HG03520 (cell line): ENCODE results near the gene SIRPB1.
"Not testable (repeated sequence)": the region's sequence is repeated elsewhere in the genome, so short reads cannot be mapped to it uniquely, and the experiment has no call there.

ENCODE experiments used
- ATAC-seq: cut with Tn5 transposase; IDR thresholded peaks from one replicate; pipeline ENCODE4 v1.9.1; 2021; ENCODE audit warnings: mild to moderate bottlenecking, moderate library complexity; ENCODE audit not compliant: unreplicated experiment

Gene SIRPB1

GRCh38 chr20:1608678-1609347 is 11.0 kb downstream of the SIRPB1 start:
- ATAC-seq: not testable (repeated sequence)

- ATAC-seq: no peak
Measured at GRCh38 chr20:1600736-1601135, 19.1 kb downstream of the SIRPB1 start.

GRCh38 chr20:1595333-1595732 is 24.5 kb downstream of the SIRPB1 start:
- ATAC-seq: no peak

- ATAC-seq: no peak
Measured at GRCh38 chr20:1588533-1589460, 31.0 kb downstream of the SIRPB1 start.

GRCh38 chr20:1587781-1588532 is 31.9 kb downstream of the SIRPB1 start:
- no peak for ATAC-seq

GRCh38 chr20:1579488-1579887 is 40.3 kb downstream of the SIRPB1 start:
- ATAC-seq: no peak

- ATAC-seq: no peak
Measured at GRCh38 chr20:1577906-1578305, 41.9 kb downstream of the SIRPB1 start.

GRCh38 chr20:1577313-1577712 is 42.5 kb downstream of the SIRPB1 start:
- not testable (repeated sequence) for ATAC-seq

- no peak for ATAC-seq
Measured at GRCh38 chr20:1576641-1577040, 43.2 kb downstream of the SIRPB1 start.

GRCh38 chr20:1576003-1576402 is 43.8 kb downstream of the SIRPB1 start:
- not testable (repeated sequence) for ATAC-seq

GRCh38 chr20:1571583-1571982 is 48.2 kb downstream of the SIRPB1 start:
- not testable (repeated sequence) for ATAC-seq
